ENCODE results near the gene MED14.
A peak's percentile ranks its signal among the peaks of the same experiment; 100 is the strongest.
"Not testable (repeated sequence)": the region's sequence is repeated elsewhere in the genome, so short reads cannot be mapped to it uniquely, and the experiment has no call there.

The MED14 gene

DNA sequence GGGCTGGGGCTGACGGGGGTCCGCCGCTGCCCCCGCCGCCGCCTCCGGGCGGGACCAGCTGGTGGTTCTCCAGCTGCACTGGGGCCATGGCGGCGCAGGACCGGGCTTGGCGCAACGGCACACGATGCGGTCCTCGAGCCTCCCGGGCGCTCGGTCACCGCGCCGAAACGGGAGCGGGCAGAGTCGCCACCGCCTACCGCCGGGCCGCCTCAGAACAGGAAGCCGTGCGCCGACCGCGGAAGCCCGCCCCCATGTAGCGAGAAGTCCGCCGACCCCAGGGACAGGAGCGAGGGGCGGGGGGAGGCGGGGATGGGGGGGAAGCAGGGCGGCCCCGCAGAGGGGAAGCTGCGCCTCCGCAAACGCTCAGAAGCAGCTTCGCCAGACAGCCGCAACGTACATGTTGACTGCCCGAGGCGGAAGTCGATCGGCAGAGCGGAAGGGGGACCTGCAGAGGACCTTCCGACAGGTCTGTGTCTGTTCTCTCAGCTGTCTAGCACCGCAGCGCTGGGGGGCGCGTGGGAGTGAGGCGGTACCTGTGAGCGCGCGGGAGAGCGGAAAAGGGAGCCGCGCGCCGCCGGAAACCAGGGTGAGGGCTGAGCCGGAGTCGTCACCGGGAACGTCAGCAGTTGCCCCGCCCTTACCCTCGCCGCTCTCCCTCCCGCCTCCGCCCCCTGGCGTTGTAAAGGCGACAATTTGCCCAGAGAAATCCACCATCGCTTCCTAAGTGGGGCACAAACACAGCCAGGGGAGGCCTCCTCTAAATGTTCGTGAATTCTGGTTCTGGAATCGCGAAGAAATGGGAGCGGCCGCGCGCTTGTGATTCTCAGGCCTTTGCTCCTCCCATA, at the start of gene MED14:
TSS of gene MED14 (minus strand) at position 218 of the 845 bp plus-strand sequence. CDS start at position 88, 130 bp downstream.
- peak; percentile 92 for DNase-seq

DNA sequence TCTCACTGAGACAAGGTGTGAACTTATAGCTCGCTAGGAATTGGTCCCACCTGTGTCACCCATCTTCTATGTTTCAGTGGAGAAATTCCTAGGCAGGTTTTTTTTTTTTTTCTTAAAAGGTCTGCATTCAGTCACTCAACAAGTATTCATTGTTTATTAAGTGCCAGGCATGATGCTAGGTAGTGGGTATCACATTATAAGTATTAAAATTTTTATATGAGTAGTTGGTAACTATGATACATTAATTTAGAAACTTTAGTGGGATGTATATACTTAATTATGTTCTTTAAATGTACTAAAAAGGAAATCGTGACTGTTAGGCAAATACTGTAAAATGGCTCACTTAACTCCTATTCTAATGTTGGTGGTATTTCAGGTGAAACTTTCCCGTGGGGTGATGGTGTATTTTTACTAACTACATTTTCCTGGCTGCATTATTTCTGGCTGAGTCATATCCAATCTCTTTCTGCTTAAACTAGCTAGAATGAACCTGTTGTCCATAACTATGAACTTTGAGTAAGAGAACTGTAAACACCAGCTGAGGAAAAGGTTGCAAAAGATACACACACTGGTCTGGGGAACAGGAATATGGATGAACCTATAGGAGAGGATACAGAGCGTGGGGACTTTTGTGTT, 49.3 kb upstream of the MED14 start:
- DNase-seq, result no peak

DNA sequence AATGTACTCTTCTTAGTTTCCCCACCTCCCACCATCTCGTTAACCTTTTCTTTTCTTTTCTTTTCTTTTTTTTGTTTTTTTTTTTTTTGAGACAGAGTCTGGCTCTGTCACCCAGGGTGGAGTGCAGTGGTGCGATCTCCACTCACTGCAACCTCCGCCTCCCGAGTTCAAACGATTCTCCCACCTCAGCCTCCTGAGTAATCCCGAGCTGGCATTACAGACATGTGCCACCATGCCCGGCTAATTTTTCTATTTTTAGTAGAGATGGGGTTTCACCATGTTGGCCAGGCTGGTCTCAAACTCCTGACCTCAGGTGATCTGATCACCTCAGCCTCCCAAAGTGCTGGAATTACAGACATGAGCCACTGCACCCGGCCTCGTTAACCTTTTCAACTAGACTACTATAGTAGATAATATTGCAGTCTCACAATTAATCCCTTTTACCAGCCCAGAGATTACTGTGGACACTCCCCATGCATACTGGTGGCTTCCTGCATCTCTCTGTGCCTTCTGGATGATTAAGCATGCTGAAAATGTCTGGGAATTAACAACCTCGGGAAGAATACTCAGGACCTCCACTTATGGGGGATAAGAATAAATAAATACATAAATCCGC, 47.4 kb upstream of the MED14 start:
- not testable (repeated sequence) for DNase-seq

DNA sequence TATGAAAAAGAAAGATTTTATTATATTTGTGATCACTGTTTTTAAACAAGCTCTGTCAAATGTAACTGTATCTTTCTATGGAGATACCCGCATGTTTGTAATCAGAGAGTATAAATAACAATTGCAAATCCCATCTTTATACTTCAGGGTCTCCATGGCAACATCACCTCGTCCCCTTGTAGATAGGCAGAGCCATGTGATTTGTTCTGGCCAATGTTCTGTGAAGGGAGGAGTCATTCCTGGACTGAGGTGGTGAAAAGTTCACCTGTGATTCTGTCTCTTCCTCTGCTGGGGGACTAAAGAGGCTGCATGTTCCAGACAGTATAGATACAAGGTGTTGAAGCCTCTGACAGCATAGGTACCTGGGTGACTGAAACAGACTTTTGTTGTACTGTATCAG, 45.6 kb upstream of the MED14 start:
- no peak for DNase-seq

DNA sequence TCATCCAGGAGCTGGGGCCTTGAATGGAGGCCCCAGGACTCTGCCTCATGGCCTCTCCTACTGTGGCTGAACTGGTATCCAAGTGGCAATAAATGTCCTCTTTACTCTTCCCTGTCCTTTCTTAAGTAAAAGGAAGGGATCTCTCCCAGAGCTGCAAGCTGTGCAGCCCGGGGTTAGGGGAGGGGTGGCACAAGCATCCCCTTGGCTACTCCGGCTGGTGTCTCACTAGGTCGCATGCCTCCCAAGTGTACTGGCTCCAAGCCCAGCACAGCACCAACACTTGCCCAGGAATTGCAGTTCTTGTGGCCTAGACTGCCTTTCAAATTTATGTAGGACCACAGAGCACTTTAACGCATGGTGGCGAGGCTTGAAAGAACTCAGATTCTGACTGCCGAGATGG, 44.7 kb upstream of the MED14 start:
- DNase-seq, result no peak

DNA sequence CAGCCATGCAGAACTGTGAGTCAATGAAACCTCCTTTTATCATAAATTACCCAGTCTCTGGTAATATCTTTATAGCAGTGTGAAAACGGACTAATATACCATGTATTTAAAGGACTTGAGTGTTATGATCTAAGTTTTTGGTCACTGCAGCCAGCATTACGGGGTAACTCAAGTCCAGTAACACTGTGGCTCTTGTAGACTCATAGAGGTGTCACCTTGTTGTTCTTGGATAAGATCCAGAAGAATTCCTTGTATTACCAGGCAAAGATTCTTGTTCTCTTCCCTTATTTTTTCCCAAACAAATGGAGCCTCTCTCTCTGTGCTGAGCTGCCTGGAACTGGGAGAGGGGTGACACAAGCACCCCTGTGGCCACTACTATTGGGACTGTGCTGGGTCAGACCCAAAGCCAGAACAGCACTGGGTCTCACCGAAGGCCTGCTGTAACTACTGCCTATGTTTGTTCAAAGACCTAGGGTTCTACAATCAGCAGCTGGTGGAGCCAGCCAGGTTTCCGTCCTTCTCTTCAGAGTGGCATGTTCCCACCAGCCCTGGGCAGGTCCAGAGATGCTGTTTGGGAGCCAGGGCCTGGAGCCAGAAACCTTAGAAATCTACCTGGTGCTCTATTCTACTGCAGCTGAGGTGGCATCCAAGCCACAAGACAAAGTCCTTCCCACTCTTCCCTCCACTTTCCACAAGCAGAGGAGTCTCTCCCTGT, 43.7 kb upstream of the MED14 start:
- no peak for DNase-seq

DNA sequence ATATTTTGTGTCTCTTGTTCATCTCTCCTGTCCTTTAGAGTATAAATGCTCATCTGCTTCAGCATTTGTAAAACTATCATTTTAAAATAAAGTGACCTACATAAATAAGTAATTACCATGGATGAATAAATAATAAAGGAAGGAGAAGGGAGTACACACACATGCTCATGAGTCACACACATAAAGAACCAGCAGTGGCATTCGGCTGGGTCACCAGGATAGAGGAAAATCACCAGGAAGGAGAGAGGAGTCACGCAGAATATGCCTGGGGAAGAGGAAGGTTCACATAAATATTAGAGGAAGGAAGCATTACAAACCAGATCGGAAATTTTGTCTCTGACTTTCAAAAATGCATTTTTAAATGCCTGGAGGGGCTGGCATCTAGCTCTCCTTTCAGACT, 38.5 kb upstream of the MED14 start:
- no peak for DNase-seq

DNA sequence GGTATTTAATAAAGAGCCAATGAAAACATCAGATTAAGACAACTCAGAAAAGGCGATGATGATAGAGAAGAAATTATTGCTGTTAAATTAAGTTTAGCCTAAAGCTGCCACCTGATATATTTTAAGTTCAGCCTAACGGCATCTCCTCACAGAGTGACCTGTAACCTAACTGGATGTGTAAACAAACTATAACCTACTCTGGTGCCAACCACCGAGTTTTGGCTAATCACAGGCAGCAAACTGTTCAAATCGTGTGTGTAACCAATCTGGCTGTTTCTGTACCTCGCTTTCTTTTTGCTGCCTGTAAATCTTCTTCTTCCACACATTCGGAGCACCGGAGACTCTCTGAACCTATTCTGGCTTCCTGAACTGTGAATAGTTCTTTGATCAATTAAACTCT, 37.8 kb upstream of the MED14 start:
- no peak for DNase-seq

DNA sequence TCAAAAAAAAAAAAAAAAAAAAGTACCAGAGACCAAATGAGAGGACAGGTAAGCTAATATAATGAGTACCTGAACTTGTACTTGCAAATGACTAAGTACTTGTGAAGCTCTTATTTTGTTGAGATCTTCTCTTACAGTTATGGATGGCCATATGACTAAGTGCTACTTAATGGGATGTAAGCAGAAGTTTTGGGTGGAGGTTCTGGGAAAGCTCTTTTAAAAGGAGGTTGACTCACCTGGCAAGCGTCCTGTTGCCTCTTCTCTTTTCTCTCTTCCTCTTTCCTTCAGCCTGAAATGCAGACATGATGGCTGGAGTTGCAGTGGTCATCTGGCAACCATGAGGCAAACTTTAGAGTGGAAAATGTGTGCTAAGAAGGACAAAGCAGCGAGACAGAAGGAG, 36.9 kb upstream of the MED14 start:
- no peak for DNase-seq

DNA sequence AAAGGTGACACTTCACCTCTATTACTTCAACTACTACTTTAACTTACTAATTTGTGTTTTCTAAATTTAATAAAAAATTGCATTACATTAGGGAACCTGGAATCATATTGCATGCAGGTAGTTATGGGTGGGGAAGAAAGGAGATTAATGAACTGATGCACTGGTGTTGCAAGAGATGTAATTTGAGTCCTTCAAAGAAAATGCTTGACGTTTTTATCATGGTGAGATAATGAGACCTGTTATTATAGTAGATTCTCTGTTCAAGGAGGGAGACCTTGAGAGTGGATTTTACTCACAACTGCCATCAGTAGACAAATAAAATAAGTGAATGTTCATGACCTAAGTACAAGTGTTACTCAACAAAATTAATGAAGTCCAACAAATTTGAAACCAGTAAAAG, 26.4 kb upstream of the MED14 start:
- no peak for DNase-seq

DNA sequence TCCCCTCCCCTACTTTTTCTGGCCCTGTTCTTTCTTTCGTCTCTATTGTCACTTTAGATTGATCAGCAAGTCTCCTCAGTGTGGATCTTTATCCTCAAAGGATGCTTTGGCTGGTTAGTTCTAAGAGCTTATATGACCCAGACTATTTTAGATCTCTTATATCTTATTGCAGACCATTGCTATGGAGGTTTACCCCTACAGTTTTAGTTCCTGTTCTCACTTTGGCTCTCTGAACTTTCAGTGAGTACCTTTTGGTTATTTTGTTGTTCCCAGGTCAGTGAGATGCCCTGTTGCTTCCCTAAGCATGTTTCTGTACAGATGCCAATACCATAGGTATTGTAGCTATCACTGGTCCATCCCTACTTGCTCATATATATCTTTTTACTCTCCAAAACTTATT, 24.0 kb upstream of the MED14 start:
- no peak for DNase-seq

DNA sequence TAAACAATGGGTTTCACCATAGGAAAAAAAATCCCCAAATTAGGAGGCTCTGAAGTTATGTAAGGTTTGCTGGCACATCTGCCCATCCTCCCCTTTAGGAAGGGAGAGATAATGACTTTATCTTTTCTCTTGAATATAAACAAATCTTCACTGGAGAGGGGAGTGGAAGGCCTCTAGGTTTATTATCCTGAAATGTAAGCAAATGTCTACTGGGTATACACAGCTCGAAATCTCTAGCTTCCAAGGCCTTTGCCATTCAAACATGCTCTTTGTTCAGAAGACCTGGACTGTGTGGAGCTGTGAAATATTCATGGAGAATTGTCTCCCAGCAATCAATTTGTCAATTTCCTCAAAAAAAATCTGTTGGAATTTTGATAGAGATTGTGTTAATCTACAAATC, 21.7 kb upstream of the MED14 start:
- no peak for DNase-seq

DNA sequence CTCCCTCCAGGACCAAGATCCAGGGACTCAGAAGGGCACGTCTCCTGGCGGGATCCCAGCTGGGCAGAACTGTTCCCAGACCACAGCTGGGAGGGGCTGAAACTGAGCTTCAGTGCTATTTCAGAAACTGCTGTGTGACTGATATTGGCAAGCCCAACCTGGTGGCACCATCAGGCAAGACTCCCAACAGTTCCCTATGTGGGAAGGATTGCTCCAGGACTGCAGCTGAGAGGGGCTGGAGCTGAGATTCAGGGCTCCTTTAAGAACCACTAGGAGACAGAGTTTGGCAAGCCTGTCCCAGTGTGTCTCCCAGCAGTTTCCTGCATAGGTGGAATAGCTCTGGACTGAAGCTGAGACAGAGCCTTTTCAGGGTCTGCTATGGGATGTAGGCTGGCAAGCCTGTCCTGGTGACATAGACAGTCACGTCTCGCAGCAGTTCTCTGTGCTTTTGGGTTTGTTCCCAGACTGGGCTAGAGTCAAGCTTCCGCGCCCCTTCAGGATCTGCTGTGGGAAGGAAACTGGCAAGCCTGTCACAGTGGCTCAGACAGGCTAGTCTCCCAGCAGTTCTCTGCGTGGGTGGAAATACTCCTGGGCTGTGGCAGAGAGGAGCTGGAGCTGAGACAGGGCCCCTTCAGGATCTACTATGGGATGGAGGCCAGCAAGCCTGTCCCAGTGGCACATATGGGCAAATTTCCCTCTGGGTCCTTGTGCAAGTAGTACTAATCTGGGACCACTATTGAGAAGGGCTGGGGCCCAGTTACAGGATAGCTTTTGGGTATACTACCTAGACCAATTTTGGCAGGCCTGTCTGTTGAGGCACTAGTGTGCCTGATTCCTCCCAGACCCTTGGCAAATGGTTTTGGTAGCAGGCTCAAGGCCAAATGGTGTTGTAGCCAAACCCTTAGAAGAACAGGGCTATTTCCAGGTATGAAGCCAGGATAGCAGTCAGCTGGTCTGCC, 20.2 kb upstream of the MED14 start:
- peak; percentile 66 for DNase-seq

DNA sequence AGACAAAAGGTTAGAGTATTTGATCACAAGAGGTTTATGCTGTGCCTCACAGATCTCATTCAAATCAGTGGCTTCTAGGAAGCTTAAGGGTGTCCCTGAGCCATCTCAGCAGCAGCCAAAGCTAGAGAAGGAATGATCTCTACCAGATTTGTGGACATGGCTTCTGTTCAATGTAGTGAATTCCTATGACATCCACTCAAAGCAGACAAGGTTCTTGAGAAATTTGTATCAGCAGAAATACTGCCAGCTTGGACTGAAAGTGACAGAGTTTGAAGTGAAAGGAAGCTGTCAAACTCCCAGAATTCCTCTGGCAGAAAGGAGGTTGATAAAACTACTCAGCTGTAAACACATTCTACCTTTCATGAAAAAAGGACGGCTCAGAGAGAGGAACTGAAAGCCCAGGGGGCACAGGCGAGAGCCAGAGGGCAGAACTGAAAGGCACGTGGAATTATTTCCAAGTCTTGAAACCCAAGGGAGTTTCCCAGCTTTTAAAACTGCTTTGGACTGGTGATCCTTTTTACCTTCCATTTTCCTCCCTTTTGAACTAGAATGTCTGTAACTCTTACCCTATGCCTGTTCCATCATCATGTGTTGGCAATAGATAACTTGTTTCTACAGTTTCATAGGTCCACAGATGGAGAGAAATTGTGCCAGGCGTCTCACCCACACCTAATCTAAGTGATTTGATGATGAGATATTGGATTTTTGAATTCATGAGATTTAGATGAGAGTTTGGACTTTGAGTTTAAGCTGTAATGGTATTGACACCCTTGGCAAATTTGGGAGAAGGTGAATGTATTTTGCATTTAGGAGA, 14.5 kb upstream of the MED14 start:
- DNase-seq, result no peak

DNA sequence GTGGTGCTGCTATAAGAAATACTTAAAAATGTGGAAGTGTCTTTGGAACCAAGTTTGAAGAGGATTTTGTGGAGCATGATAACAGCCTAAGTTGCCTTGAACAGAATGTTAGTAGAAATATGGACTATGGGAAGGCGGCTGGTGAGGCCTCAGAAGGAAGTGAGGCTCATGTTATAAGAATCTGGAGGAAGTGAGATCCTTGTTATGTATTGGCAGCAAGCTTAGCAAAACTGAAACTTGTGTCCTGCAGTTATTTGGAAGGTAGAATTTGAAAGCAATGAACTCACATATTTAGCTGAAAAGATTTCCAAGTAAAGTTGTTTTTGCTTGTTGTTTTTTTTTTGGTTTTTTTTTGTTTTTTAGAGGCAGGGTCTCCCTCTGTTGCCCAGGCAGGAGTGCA, 13.6 kb upstream of the MED14 start:
- no peak for DNase-seq

DNA sequence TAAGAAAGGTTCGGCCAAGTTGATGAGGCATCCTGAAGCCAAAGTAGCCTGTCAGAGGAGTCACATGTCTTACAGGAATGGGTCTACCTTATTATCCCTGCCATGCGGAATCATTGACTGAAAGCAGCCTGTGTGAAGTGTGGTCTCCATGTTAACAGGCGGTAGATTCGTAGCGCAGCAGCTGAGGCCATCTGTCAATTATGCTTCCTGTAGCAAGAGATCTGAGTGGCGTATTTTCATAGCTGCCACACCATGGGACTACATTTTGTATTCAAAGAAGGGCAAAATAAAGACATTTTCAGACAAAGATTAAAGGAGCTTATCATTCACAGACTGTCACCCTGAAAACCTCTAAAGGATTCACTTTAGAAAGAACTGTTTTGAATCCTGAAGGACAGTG, 11.2 kb upstream of the MED14 start:
- no peak for DNase-seq

DNA sequence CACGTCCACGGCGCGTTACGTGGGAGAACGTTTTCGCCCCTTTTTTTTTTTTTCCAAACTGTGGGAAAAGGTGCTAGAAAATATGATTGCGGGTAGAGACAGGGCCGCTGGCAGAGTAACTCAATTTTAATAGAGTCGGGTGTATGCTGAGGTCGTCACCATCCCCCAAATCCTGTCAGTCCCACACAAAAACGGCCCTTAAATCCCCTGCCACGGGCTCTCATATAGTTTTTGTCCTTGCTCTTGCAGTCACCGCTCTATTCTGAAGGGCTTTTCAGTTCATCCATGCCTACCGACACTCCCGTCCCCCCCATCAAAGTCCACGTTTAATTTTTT, 796 bp upstream of the MED14 start:
- DNase-seq, result peak; percentile 29

DNA sequence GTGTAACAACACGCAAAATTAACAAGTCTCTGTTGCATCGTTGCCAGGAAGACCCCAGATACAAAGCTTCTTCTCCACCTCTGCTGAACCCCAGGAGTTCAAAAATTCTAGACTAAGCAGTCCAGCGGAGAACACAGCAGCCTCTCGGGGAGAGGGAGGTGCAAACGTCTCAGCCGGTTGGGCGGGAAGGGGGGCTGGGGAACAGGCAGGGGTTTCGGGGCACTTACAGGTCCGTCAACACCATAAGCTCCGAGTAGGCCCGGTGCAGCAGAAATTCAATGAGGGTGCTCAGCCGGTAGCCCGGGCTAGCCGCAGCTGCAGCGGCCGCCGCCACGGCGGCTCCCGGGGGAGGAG, 394 bp downstream of the MED14 start:
- DNase-seq, result no peak

DNA sequence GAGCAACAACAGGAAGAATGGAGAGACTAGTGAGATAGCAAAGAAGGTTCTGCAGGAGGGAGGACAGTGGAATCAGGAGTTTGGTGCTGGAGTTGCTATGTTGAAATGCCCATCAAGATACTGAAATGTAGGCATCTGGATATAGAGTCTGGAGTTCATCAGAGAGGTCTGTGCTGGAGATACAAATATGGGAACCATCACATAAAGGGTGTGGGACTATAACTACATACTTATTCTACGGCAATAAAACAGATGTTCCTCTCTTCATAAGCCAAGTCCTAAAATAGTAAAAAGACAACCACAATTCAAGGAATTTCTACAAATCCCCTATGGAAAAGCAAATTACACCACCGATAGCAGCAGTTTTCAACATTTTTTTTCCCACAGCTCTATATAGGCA, 1.6 kb downstream of the MED14 start:
- DNase-seq, result no peak

DNA sequence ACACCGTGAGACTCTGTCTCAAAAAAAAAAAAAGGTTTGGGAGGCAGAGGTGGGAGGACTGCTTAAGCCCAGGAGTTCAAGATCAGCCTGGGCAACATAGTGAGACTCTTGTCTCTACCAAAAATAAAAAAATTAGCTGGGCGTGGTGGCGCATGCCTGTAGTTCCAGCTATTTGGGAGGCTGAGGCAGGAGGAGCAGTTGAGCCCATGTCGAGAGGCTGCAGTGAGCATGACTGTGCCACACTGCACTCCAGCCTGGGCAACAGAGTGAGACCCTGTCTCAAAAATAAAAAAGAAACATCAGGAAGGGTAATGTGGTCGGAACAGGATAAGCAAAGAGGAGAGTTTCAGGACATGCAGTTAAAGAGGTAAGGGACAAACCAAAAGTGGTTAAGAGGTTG, 2.8 kb downstream of the MED14 start:
- not testable (repeated sequence) for DNase-seq
